Cardiac fibroblast (primary cell): Measurements from ENCODE around the gene PTPN4.

Source experiments
- DNase-seq, 2 donors: peaks; one replicate each; pipeline versions ENCODE4 v3.0.0 to v3.0.0-alpha.2; 2010; ENCODE audit warnings: low read depth in 2 of 2
- H3K4me3 ChIP-seq, 2 donors: replicated peaks in 1 of 2; 1 replicate in 1 of 2; 2 replicates in 1 of 2; pipeline ENCODE4 v1.5.1; 2011; ENCODE audit warnings: low read depth in 2 of 2, low read length in 2 of 2, mild to moderate bottlenecking in 2 of 2, moderate library complexity in 1 of 2
- TF ChIP-seq, protein P1 (sequence below): IDR thresholded peaks from one replicate; pipeline ENCODE4 v1.5.1; 2011; ENCODE audit warnings: low read depth, mild to moderate bottlenecking, low read length, inconsistent platforms

The PTPN4 gene

GRCh38 chr2:119716284-119716672 lies 43.4 kb upstream of the PTPN4 start:
- TF ChIP-seq, protein P1, sequence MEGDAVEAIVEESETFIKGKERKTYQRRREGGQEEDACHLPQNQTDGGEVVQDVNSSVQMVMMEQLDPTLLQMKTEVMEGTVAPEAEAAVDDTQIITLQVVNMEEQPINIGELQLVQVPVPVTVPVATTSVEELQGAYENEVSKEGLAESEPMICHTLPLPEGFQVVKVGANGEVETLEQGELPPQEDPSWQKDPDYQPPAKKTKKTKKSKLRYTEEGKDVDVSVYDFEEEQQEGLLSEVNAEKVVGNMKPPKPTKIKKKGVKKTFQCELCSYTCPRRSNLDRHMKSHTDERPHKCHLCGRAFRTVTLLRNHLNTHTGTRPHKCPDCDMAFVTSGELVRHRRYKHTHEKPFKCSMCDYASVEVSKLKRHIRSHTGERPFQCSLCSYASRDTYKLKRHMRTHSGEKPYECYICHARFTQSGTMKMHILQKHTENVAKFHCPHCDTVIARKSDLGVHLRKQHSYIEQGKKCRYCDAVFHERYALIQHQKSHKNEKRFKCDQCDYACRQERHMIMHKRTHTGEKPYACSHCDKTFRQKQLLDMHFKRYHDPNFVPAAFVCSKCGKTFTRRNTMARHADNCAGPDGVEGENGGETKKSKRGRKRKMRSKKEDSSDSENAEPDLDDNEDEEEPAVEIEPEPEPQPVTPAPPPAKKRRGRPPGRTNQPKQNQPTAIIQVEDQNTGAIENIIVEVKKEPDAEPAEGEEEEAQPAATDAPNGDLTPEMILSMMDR: no peak
- no peak for DNase-seq
- no peak overlapping the region for H3K4me3 ChIP-seq

DNA sequence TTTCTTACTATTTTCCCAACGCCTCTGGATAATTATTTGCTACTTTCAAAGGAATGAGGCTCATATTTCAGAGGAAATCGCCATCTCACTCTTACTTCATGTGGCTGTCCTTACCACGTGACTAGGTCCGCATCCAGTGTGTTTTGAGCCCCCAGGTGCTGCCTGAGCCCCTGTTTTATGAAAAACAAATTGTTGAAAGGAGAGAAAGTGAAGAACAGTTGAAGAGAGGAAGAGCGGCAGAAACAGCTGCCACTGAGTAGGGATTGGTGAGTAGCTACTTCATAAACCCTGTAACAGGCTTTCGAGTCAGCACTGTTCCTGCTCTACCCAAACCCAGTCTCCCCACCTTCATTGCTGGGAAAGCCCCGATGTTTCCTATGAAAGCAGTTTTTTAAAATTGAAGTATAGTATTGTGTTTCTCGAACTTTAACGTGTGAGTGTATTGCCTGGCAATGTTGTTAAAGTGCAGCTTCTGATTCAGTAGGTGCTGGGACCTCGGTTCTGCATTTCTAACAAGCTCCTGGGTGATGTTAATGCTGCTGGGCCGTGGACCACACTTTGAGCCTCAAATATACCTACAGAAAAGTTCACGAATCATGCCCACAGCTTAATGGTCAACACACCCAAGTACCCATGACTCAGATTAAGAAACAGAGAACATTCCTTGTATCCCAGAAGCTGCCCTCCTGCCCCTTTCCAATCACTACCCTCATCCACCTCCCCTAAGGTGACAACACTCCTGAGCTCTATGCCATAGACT lies 41.0 kb upstream of the PTPN4 start:
- no peak overlapping the region for H3K4me3 ChIP-seq
- TF ChIP-seq, protein P1: no peak
- no peak for DNase-seq

DNA sequence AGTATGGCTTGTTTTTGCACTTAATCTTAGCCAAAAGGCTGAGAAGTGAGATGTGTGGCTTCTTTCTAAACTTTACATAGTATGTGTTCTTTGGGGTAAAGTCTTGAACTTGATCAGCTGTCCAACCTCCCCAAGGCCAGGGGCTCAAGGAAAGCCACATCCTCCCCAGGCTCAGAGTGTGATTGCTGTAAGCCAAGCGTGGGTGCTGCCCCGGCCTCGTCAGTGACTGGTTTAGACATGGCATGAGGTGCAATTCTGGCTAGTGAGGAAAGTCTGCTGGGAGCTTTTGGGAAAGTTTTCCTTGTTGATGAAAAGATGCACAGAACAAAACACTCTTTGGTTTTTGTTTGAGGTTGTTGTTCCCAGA lies 40.5 kb upstream of the PTPN4 start:
- no peak for DNase-seq
- H3K4me3 ChIP-seq: no peak overlapping the region
- TF ChIP-seq, protein P1: no peak

DNA sequence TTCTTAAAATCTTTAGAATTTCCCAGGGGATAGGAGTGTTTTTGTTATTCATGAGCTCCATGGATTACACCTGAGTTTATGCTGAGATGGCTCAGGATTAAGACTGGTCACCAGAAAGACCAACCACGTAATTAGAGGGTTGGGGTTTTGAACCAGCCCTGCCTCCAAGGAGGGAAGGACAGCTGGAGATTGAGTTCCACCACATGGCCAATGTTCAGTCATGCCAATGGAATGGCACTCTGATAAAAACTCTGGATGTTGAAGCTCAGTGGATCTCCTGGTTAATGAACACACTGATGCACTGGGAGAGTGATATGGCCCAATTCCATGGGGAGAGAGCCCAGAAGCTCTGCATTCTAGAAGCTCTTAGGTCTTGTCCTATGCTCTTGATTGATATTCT lies 38.7 kb upstream of the PTPN4 start:
- TF ChIP-seq, protein P1: no peak
- H3K4me3 ChIP-seq: no peak overlapping the region
- DNase-seq: no peak

DNA sequence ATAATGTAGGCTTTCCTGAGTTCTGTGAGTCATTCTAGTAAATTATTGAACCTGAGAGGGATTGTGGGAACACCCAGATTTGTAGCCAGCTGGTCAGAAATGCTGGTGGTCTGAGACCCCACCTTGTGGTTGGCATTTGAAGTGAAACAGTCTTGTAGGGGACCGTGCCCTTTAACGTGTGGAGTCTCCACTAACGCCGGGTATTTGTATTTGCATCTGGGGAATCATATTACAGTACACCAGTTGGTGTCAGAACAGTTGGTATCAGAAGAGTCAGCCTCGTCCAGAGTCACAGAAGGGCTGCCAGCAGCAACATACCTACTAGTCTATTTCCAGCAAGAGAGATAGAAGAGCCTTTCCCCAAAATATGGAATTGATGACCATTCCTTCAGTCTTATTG lies 38.3 kb upstream of the PTPN4 start:
- TF ChIP-seq, protein P1: no peak
- H3K4me3 ChIP-seq: no peak overlapping the region
- no peak for DNase-seq

DNA sequence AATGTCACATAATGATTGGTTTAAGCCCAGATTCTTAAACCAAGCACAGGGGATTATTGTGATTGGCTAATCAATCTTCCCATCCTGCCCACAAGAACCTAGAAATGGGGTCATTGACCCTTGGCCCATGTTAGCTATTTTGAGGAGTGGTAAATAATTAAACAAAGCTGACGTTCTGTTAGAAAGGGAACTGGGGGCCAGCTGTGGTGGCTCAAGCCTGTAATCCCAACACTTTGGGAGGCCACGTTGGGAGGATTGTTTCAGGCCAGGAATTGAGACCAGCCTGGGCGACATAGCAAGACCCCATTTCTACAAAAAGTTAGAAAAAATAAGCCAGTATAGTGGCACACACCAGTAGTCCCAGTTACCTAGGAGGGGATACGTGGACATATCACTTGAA lies 37.8 kb upstream of the PTPN4 start:
- TF ChIP-seq, protein P1: no peak
- no peak overlapping the region for H3K4me3 ChIP-seq
- DNase-seq: no peak

GRCh38 chr2:119723186-119723585 lies 36.5 kb upstream of the PTPN4 start:
- H3K4me3 ChIP-seq: no peak overlapping the region
- TF ChIP-seq, protein P1: no peak

More at GRCh38 chr2:119723186-119723585, 36.5 kb upstream of the PTPN4 start:
- no peak for DNase-seq
